ENCODE results near the gene ZC3H8. TPM values are rescaled to one million over a fixed set of nuclear protein-coding genes. Genes with fewer than 3 reads are reported as not detected.

ZC3H8 gene
- total RNA-seq, 1 donor from 2014 or later = 7.5 TPM

- no peak overlapping the region for H3K4me3 Mint-ChIP-seq (ENCODE audit: unreplicated experiment)
- peaks cover 4% of the 10 kb centered on the region for H3K4me1 ChIP-seq (ENCODE audit: insufficient read depth, low read length)
- H3K27me3 ChIP-seq (ENCODE audit: insufficient read depth, low read length) = no peaks in the 10 kb centered on the region
- no peak overlapping the region for H3K9ac ChIP-seq (ENCODE audit: low read length)
- no peak overlapping the region for H2AFZ ChIP-seq (ENCODE audit: low read depth, low read length)
- no peak overlapping the region for H3K4me2 ChIP-seq (ENCODE audit: low read length)
- peaks cover 1% of the 10 kb centered on the region for H3K27me3 Mint-ChIP-seq (ENCODE audit: low read depth, unreplicated experiment)
- no peaks in the 10 kb centered on the region for H3K79me2 ChIP-seq (ENCODE audit: insufficient read depth, low read length)
- no peak for DNase-seq (ENCODE audit: low read depth)
- TF ChIP-seq EZH2 (IDR thresholded peaks at IDR 0.05; ENCODE audit: insufficient read depth, low read length) = no peak
- TF ChIP-seq CTCF (IDR thresholded peaks at IDR 0.05; ENCODE audit: insufficient read depth, low read depth, low read length) = no peak
- no peak for FAIRE-seq
- peaks cover 7% of the 10 kb centered on the region for H3K9me3 Mint-ChIP-seq (ENCODE audit: unreplicated experiment)
- H3K27ac Mint-ChIP-seq (ENCODE audit: unreplicated experiment) = no peak overlapping the region
- H3K27ac ChIP-seq (ENCODE audit: low read depth, low read length) = no peak overlapping the region
- no peaks in the 10 kb centered on the region for H3K36me3 ChIP-seq (ENCODE audit: insufficient read depth, low read length)
- no peaks in the 10 kb centered on the region for H4K20me1 ChIP-seq (ENCODE audit: insufficient read depth, low read length)
- no peaks in the 10 kb centered on the region for H3K9me3 ChIP-seq (ENCODE audit: insufficient read depth, low read depth, low read length)
- no peaks in the 10 kb centered on the region for H3K36me3 Mint-ChIP-seq (ENCODE audit: low read depth, unreplicated experiment)
- peaks cover 6% of the 10 kb centered on the region for H3K4me1 Mint-ChIP-seq (ENCODE audit: low read depth, unreplicated experiment)
- no peak overlapping the region for H3K4me3 ChIP-seq (ENCODE audit: insufficient read depth, low read depth, low read length)
Observed at GRCh38 chr2:112189001-112189556, 65.8 kb downstream of the ZC3H8 start.

- Histone ChIP-seq H3K79me2 (ENCODE audit: insufficient read depth, low read length) (no peaks in the 10 kb centered on the region), H3K27ac (ENCODE audit: low read depth, low read length) (no peak overlapping the region), H3K9me3 (ENCODE audit: insufficient read depth, low read depth, low read length) (no peaks in the 10 kb centered on the region), H3K27me3 (ENCODE audit: insufficient read depth, low read length) (no peaks in the 10 kb centered on the region), H3K4me2 (ENCODE audit: low read length) (no peak overlapping the region), H3K4me1 (ENCODE audit: insufficient read depth, low read length) (peaks cover 4% of the 10 kb centered on the region), H4K20me1 (ENCODE audit: insufficient read depth, low read length) (no peaks in the 10 kb centered on the region), H2AFZ (ENCODE audit: low read depth, low read length) (peak overlapping the region; percentile 50), H3K9ac (ENCODE audit: low read length) (no peak overlapping the region), H3K36me3 (ENCODE audit: insufficient read depth, low read length) (no peaks in the 10 kb centered on the region), H3K4me3 (ENCODE audit: insufficient read depth, low read depth, low read length) (no peak overlapping the region)
- TF ChIP-seq EZH2 (IDR thresholded peaks at IDR 0.05; ENCODE audit: insufficient read depth, low read length) (no peak), CTCF (IDR thresholded peaks at IDR 0.05; ENCODE audit: insufficient read depth, low read depth, low read length) (no peak)
- Mint-ChIP-seq H3K9me3 (ENCODE audit: unreplicated experiment) (peaks cover 7% of the 10 kb centered on the region), H3K4me3 (ENCODE audit: unreplicated experiment) (no peak overlapping the region), H3K27me3 (ENCODE audit: low read depth, unreplicated experiment) (peaks cover 4% of the 10 kb centered on the region), H3K36me3 (ENCODE audit: low read depth, unreplicated experiment) (no peaks in the 10 kb centered on the region), H3K27ac (ENCODE audit: unreplicated experiment) (no peak overlapping the region), H3K4me1 (ENCODE audit: low read depth, unreplicated experiment) (peaks cover 15% of the 10 kb centered on the region)
- FAIRE-seq = no peak
- peak; percentile 8 for DNase-seq (ENCODE audit: low read depth)
Observed at GRCh38 chr2:112187805-112188596, 66.8 kb downstream of the ZC3H8 start.

All from astrocyte (in vitro differentiated cells and primary cell).